Raji (cell line): Measurements from ENCODE around the gene PMS1.

ENCODE experiments used
- POLR2A ChIP-seq: IDR thresholded peaks from 2 replicates; pipeline ENCODE4 v1.6.1; 2011; ENCODE audit warnings: low read depth, low read length, control low read depth; ENCODE audit not compliant: insufficient read depth

Gene PMS1

DNA sequence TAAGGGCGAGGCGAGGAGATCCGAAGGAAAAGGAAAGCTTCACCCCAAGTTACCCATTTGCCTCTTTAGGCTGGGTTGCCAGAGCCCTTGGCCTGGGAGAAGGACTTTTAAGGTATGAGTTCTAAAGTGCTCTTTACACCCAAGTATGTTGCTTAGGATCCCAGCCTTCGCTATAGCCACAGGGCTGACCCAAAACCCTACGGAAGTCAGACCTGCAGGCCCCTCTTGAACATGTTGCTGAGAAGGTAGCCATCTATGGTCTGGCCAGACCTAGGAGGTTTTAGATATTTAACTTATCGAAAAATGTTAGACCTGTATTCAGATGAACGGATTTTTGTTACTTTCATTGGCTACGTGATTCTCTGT is 95.4 kb downstream of the PMS1 start:
- no peak for TF ChIP-seq POLR2A

DNA sequence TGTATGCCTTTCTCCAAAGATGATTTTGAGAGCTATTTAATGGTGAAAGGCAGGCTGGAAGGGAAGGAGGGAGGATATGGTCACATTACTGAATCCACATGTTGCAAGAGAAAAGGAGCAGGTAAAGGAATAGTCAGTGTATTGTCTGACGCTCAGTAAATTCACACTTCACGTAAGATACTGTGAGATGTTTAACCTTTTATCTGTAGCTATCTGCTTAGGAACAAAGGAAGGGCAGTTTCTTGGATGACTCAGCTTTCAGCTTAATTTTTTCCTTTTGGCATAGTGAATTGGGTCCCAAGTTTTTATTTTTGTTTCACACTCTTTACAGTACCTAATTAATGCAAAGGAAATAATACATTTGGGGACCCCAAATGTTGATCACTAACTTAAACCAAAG is 96.2 kb downstream of the PMS1 start:
- no peak for TF ChIP-seq POLR2A

DNA sequence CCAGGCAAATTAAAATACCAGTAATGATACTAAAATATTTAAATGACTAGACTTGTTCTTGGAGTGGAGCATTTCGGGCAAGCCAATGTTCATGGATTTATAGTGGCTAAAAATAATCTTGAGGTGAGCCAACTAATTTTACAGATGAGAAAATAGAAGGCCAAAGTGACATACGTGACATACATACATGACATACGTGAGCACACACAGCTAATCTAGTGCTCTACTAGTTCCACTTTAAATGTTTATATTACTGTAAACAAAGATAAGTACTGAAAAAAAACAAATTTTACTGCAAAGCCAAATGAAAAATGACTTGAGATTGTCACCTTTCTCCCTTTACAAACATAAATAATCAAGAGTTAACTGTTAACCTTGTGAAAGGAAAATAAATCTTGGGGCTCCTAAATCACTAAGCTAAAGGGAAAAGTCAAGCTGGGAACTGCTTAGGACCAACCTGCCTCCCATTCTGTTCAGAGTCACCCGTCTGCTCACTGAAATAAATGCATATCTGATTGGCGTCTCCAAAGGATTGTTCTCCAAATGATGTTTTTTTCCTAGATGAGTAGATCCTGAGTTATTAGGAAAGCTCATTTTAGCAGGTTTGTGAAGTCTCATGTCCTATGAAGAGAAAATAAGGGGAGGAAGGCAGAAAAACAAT is 96.7 kb downstream of the PMS1 start:
- no peak for TF ChIP-seq POLR2A

DNA sequence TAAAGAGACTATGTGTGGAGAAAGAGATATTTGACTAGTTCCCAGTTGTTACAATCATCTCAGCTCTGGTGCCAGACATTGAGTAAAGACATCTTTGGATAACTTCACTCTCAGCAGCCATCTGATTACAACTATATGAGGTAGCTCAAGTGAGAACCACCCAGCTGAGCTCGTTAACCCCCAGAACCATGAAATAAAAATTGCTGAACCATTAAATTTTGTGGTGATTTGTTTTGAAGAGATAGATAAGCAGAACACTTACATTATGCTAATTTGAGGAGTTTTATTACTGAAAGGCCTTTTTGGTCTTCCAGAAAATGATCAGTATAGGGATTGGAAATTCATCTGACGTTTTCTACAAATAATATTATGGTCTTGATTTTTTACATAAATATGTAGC is 101.1 kb downstream of the PMS1 start:
- TF ChIP-seq POLR2A = no peak

GRCh38 chr2:189896809-189897208 is 112.6 kb downstream of the PMS1 start:
- no peak for TF ChIP-seq POLR2A

GRCh38 chr2:189899101-189899500 is 114.9 kb downstream of the PMS1 start:
- TF ChIP-seq POLR2A = no peak

- TF ChIP-seq POLR2A = no peak
These were observed 116.5 kb downstream of the PMS1 start for GRCh38 chr2:189900726-189901125.

DNA sequence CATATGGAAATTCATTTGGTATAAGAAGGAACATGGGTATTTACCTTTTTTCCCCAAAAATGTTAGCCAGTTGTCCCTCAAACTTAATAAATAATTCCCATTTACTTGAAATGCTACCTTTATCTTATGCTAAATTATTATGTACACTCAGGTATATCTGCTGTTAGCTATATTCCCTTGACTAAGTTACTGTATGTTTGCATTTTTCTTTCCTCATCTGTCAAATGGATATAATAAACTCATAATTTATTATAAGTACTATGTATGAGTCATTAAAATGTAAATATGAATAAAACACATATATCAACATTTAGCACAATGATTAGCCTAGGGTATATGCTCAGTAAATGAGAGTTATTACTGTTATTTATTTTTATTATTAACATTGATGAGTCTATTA is 117.4 kb downstream of the PMS1 start:
- no peak for TF ChIP-seq POLR2A

DNA sequence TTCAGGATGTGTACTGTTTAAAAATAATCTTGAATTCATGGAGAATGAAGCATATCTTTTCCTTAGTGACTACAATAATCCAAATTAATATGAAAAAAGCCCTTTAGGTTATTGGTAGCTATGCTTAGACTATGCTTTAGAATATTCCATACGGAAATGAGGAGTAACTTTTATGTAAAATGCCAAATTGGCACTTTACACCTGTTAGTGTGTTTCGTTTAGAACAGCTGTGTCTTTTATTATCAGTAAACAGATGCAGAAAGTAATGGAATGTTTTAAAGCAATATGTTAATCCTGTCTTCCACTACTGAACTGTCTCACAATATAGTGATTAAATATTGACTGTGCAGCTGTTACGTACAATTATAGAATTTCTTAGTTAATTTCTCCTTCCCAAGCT is 129.6 kb downstream of the PMS1 start:
- TF ChIP-seq POLR2A = no peak

GRCh38 chr2:189916651-189917050 is 132.4 kb downstream of the PMS1 start:
- TF ChIP-seq POLR2A = no peak
